ENCODE data around the gene ADM. TPM values are rescaled to one million over a fixed set of nuclear protein-coding genes. Genes with fewer than 3 reads are reported as not detected.
"Not testable (repeated sequence)": the region's sequence is repeated elsewhere in the genome, so short reads cannot be mapped to it uniquely, and the experiment has no call there.

The ADM gene, protein sequence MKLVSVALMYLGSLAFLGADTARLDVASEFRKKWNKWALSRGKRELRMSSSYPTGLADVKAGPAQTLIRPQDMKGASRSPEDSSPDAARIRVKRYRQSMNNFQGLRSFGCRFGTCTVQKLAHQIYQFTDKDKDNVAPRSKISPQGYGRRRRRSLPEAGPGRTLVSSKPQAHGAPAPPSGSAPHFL
- total RNA-seq, result 10 to 100 TPM; 33.0 to 42.4 TPM

DNA sequence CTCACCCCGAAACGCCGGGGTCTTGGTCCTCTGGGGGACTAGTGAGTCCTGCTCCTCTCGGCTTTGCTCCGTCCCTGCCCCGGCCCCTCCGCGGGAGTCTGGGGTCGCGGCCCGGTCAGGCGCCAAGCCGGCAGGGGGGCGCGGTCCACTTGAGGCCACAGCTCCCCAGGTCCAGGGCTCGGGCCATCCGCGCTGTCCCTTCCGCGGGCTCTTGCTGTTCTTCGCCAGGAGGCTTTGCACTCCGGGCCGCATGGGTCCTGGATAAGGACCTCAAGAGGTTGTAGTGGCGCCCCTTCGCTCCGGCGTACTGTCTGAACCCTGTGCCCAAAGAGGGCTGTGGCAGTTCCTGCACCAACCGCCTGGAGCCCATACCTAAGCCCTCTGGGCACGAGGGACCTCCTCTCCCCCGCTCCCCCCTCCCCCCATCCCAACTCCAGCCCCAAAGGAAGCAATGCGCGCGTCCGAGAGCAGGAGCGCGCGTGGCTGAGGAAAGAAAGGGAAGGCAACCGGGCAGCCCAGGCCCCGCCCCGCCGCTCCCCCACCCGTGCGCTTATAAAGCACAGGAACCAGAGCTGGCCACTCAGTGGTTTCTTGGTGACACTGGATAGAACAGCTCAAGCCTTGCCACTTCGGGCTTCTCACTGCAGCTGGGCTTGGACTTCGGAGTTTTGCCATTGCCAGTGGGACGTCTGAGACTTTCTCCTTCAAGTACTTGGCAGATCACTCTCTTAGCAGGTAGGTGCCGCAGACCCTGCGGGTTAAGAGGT is at the start of gene ADM:
Gene ADM, plus strand, starts transcription at position 579 of the 767 bp plus-strand sequence. CDS start 628 bp downstream, outside the sequence.
- DNase-seq, result peak; percentile 95

DNA sequence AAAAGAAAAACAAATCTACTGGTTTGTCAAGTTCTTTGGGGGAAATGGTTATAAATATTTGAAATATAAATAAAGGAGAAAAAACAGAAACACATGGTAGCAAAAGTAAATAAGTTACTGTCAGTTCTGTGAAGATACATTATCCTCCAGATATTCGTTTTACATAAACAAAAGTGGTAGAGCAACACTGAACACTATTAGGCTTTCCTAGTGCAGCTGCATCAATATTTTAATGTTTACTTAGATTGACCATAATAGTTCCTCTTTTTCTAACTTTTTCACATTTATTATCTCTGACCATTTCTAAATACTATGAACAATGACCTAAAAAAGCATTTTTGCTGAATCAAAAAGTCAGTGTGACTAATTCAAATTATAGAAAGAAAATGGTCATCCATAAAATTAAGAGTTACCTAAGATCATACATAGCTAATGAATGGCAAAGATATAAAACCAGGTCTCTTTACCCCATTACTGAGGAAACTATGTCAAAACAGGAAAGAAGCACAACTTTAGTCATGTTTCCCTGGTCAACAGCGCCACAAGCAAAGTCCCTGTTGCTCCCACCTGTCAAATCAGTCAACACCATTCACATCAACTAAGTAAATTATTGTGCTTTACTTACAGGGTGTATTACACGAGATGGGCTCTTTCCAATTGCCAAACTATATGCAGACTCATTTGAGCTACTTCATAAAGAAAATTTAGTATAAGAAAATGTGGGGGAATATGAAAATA is 49.3 kb upstream of the ADM start:
- Histone ChIP-seq H3K27me3 (no peaks in the 10 kb centered on the region), H3K27ac (no peak overlapping the region), H3K9ac (ENCODE audit: low read depth in 2 of 2, low read length in 2 of 2) (no peak overlapping the region), H3K36me3 (no peaks in the 10 kb centered on the region), H3K4me3 (no peak overlapping the region), H3K9me3 (no peaks in the 10 kb centered on the region), H3K4me1 (no peaks in the 10 kb centered on the region)
- TF ChIP-seq, protein P1, sequence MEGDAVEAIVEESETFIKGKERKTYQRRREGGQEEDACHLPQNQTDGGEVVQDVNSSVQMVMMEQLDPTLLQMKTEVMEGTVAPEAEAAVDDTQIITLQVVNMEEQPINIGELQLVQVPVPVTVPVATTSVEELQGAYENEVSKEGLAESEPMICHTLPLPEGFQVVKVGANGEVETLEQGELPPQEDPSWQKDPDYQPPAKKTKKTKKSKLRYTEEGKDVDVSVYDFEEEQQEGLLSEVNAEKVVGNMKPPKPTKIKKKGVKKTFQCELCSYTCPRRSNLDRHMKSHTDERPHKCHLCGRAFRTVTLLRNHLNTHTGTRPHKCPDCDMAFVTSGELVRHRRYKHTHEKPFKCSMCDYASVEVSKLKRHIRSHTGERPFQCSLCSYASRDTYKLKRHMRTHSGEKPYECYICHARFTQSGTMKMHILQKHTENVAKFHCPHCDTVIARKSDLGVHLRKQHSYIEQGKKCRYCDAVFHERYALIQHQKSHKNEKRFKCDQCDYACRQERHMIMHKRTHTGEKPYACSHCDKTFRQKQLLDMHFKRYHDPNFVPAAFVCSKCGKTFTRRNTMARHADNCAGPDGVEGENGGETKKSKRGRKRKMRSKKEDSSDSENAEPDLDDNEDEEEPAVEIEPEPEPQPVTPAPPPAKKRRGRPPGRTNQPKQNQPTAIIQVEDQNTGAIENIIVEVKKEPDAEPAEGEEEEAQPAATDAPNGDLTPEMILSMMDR (IDR thresholded peaks at IDR 0.05), result no peak
- DNase-seq, result no peak
- intact Hi-C loops (cut with DNase I), result no loop called here

More for the DNA sequence above, at the start of gene ADM:
- peaks cover 5% of the 10 kb centered on the region for H3K4me1 ChIP-seq
- H3K36me3 ChIP-seq, result no peaks in the 10 kb centered on the region
- H3K9ac ChIP-seq (ENCODE audit: low read depth in 2 of 2, low read length in 2 of 2), result peak within 1 kb of the TSS; percentile 87 to 90
- peak within 1 kb of the TSS; percentile 97 for H3K27ac ChIP-seq
- intact Hi-C loops (cut with DNase I), result loop anchor here (5.0 kb wide), 1 partner anchor 97 kb away; no protein-coding TSS in a partner anchor
- peak within 1 kb of the TSS; percentile 78 for H3K4me3 ChIP-seq
- no peaks in the 10 kb centered on the region for H3K27me3 ChIP-seq
- TF ChIP-seq, protein P1 (IDR thresholded peaks at IDR 0.05), result peak; percentile 50
- no peaks in the 10 kb centered on the region for H3K9me3 ChIP-seq

DNA sequence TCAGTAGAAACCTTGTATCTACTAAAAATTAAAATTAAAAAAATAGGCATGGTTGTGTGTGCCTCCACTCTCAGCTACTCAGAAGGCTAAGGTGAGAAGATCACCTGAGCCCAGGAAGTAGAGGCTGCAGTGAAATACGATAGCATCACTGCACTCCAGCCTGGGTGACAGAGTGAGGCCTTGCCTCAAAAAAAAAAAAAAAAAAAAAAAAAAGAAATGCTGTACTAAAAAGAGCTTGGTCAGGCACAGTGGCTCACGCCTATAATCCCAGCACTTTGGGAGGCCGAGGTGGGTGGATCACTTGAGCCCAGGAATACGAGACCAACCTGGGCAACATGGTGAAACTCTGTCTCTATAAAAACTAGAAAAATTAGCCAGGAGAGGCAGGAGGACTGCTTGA is 47.4 kb upstream of the ADM start:
- no peaks in the 10 kb centered on the region for H3K9me3 ChIP-seq
- no peaks in the 10 kb centered on the region for H3K4me1 ChIP-seq
- H3K4me3 ChIP-seq, result no peak overlapping the region
- TF ChIP-seq, protein P1 (IDR thresholded peaks at IDR 0.05), result no peak
- H3K27me3 ChIP-seq, result no peaks in the 10 kb centered on the region
- no peak overlapping the region for H3K27ac ChIP-seq
- H3K9ac ChIP-seq (ENCODE audit: low read depth in 2 of 2, low read length in 2 of 2), result no peak overlapping the region
- H3K36me3 ChIP-seq, result no peaks in the 10 kb centered on the region
- intact Hi-C loops (cut with DNase I), result no loop called here
- DNase-seq, result no peak

DNA sequence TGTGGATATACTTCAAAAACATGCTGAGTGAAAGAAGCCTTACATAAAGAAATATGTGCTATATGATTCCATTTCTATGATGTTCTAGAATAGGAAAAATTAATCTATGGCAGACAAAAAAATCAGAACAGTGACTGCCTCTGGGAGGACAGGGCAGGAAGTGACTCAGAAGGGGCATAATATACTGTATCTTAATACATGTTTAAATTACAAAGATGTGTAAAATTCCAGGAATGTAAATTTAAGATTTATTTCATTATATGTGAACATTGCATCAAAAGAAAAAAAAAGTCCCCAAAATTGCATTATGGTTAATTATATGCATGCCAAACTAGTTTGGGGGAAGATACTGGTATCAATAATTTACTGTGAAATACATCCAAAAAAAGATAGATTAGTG is 43.1 kb upstream of the ADM start:
- intact Hi-C loops (cut with DNase I), result no loop called here
- H3K4me1 ChIP-seq, result no peaks in the 10 kb centered on the region
- TF ChIP-seq, protein P1 (IDR thresholded peaks at IDR 0.05), result no peak
- H3K27me3 ChIP-seq, result no peaks in the 10 kb centered on the region
- DNase-seq, result no peak
- no peak overlapping the region for H3K9ac ChIP-seq (ENCODE audit: low read depth in 2 of 2, low read length in 2 of 2)
- no peak overlapping the region for H3K4me3 ChIP-seq
- no peak overlapping the region for H3K27ac ChIP-seq
- no peaks in the 10 kb centered on the region for H3K9me3 ChIP-seq
- H3K36me3 ChIP-seq, result no peaks in the 10 kb centered on the region

DNA sequence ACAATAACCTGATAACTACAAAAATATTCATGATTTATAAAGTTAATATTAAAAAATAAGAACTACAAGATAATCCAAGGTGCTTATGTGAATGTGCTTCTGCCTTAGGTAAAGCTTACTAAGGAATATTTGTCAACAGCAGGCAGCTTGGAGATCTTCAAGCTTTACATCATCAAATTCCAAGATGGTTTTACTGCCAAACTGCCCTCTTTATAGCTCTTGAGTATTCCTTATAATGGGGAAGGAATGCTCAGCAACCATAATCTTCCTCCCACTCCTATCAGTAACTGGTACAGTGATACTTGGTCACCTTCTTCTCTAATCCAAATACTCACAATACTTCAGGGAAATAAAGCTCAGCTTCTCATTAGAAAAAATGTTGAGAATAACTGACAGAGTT is 40.9 kb upstream of the ADM start:
- Histone ChIP-seq H3K9ac (ENCODE audit: low read depth in 2 of 2, low read length in 2 of 2) (no peak overlapping the region), H3K4me1 (no peaks in the 10 kb centered on the region), H3K36me3 (no peaks in the 10 kb centered on the region), H3K27ac (no peak overlapping the region), H3K27me3 (no peaks in the 10 kb centered on the region), H3K4me3 (no peak overlapping the region), H3K9me3 (no peaks in the 10 kb centered on the region)
- TF ChIP-seq, protein P1 (IDR thresholded peaks at IDR 0.05), result no peak
- intact Hi-C loops (cut with DNase I), result no loop called here
- no peak for DNase-seq

DNA sequence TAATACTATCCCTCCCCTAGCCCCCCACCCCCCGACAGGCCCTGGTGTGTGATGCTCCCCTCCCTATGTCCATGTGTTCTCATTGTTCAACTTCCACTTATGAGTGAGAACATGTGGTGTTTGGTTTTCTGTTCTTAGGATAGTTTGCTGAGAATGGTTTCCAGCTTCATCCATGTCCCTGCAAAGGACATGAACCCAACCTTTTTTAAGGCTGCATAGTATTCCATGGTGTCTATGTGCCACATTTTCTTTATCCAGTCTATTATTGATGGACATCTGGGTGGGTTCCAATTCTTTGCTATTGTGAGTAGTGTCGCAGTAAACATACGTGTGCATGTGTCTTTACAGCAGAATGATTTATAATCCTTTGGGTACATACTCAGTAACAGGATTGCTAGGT is 40.2 kb upstream of the ADM start:
- DNase-seq; H3K36me3 ChIP-seq; H3K4me1 ChIP-seq; H3K9me3 ChIP-seq; intact Hi-C loops (cut with DNase I); H3K27me3 ChIP-seq; H3K9ac ChIP-seq (ENCODE audit: low read depth in 2 of 2, low read length in 2 of 2); H3K4me3 ChIP-seq; H3K27ac ChIP-seq: not testable (repeated sequence)

All from colonic mucosa (tissue), 4 donors.